Activated CD4-positive, CD25-positive, alpha-beta regulatory T cell treated with anti-CD3 and anti-CD28 coated beads, Interleukin-2, amount 50 U/mL, for 72 hours (primary cell): Measurements from ENCODE around the gene CLIP3.

Source experiments
- DNase-seq: peaks from one replicate; pipeline ENCODE4 v3.0.0; 2021

Gene CLIP3

GRCh38 chr19:35975608-35976214, 57.0 kb downstream of the CLIP3 start:
- no peak for DNase-seq

GRCh38 chr19:35973487-35973886, 59.2 kb downstream of the CLIP3 start:
- no peak for DNase-seq

GRCh38 chr19:35966771-35967170, 65.9 kb downstream of the CLIP3 start:
- DNase-seq: no peak
